GM12892 (cell line): Measurements from ENCODE around the gene WDFY3.

Source experiments
- POLR2A ChIP-seq: IDR thresholded peaks from 2 replicates; pipeline ENCODE4 v1.6.1; 2011; ENCODE audit warnings: low read depth, low read length, control low read depth
- POLR2AphosphoS5 ChIP-seq: IDR thresholded peaks from 2 replicates; pipeline ENCODE4 v1.6.1; 2011; ENCODE audit warnings: low read depth, low read length, control low read depth

DNA sequence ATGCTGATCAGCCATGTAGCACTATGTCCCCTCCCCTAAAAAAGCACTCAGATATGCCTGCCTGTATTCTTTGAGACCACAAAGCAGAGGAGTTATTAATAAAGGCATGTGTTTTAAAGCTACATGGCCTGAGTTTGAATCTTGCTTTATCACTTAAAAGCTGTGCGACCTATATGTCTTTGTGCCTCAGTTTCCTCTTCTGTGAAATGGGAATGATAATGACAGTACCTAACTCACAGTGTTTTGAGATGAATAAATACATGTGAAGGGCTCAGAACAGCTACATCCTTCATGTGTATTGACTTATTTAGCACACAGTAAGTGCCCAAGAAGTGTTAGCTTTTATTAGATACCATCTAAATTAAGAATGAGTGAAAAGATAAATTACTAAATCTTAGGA is 180.0 kb downstream of the WDFY3 start:
- TF ChIP-seq POLR2AphosphoS5, result no peak
- no peak for TF ChIP-seq POLR2A
